ENCODE results near the gene DNAJC7.

The DNAJC7 gene

DNA sequence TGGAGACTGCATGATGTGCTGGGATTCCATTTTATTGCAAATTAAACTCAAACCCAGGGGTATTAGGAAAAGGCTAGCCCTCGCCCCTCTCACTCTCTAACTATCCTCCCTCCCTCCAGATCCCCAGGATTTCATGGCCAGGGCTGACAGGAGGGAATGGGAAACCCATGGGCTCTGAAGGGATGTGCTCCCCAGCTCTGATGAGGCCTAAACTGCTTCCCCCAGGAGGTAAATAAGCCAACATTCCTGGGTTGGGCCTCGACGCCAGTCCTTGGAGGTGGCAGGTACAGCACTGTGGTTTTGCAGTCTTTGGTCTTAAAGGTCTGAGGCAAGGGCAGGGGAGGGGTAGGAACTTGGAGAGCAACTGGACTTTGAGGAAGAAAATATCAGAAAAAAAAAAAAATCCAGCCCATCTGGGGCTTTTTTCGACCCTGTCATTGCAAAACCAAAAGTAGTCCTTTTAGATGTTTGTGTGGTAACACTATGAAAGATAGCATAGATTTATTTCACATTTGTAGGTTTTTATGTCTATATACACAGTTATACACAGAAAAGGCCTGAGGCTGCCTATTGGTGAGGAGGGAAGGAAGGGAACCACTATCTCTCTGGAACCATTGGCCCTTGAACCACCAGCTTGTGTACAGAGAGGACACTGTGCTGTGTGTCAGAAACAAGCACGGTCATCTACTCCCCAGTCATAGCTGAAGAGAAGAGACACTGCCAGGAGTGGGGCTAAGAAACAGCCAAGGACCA lies 21.2 kb upstream of the DNAJC7 start:
- Histone ChIP-seq H3K9ac (ENCODE audit: low read length) (no peak overlapping the region), H3K9me2 (replicated peaks; ENCODE audit: insufficient read depth, low read length) (no peaks in the 10 kb centered on the region), H2AFZ (ENCODE audit: low read depth, low read length, severe bottlenecking) (no peak overlapping the region), H3K9me3 (ENCODE audit: insufficient read depth, low read length) (no peaks in the 10 kb centered on the region), H4K20me1 (ENCODE audit: low read depth, low read length) (no peaks in the 10 kb centered on the region), H3K79me2 (ENCODE audit: insufficient read depth, low read length) (no peaks in the 10 kb centered on the region), H3K27me3 (ENCODE audit: low read length) (no peaks in the 10 kb centered on the region), H3K4me3 (ENCODE audit: insufficient read depth, low read length, poor library complexity, severe bottlenecking) (no peak overlapping the region), H3K27ac (ENCODE audit: low read depth, low read length) (no peak overlapping the region), H3K36me3 (ENCODE audit: low read length) (no peaks in the 10 kb centered on the region), H3K4me2 (ENCODE audit: low read depth, low read length, poor library complexity, severe bottlenecking) (no peak overlapping the region), H3F3A (ENCODE audit: insufficient read depth) (no peaks in the 10 kb centered on the region)
- no peak for TF ChIP-seq EZH2phosphoT487 (conservative IDR thresholded peaks at IDR 0.05; ENCODE audit: low read length)
- TF ChIP-seq, protein P1, sequence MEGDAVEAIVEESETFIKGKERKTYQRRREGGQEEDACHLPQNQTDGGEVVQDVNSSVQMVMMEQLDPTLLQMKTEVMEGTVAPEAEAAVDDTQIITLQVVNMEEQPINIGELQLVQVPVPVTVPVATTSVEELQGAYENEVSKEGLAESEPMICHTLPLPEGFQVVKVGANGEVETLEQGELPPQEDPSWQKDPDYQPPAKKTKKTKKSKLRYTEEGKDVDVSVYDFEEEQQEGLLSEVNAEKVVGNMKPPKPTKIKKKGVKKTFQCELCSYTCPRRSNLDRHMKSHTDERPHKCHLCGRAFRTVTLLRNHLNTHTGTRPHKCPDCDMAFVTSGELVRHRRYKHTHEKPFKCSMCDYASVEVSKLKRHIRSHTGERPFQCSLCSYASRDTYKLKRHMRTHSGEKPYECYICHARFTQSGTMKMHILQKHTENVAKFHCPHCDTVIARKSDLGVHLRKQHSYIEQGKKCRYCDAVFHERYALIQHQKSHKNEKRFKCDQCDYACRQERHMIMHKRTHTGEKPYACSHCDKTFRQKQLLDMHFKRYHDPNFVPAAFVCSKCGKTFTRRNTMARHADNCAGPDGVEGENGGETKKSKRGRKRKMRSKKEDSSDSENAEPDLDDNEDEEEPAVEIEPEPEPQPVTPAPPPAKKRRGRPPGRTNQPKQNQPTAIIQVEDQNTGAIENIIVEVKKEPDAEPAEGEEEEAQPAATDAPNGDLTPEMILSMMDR (IDR thresholded peaks at IDR 0.05; ENCODE audit: insufficient read depth, low read length, poor library complexity, severe bottlenecking): no peak

GRCh38 chr17:42034059-42034458 lies 16.8 kb upstream of the DNAJC7 start:
- Histone ChIP-seq H3K79me2 (ENCODE audit: insufficient read depth, low read length) (no peaks in the 10 kb centered on the region), H4K20me1 (ENCODE audit: low read depth, low read length) (no peaks in the 10 kb centered on the region), H3K4me3 (ENCODE audit: insufficient read depth, low read length, poor library complexity, severe bottlenecking) (no peak overlapping the region), H3K4me2 (ENCODE audit: low read depth, low read length, poor library complexity, severe bottlenecking) (no peak overlapping the region), H3K9me3 (ENCODE audit: insufficient read depth, low read length) (no peaks in the 10 kb centered on the region), H3K27ac (ENCODE audit: low read depth, low read length) (no peak overlapping the region), H3K36me3 (ENCODE audit: low read length) (no peaks in the 10 kb centered on the region), H2AFZ (ENCODE audit: low read depth, low read length, severe bottlenecking) (no peak overlapping the region), H3K9ac (ENCODE audit: low read length) (no peak overlapping the region), H3F3A (ENCODE audit: insufficient read depth) (no peaks in the 10 kb centered on the region), H3K27me3 (ENCODE audit: low read length) (no peaks in the 10 kb centered on the region), H3K9me2 (replicated peaks; ENCODE audit: insufficient read depth, low read length) (no peaks in the 10 kb centered on the region)
- TF ChIP-seq, protein P1 (IDR thresholded peaks at IDR 0.05; ENCODE audit: insufficient read depth, low read length, poor library complexity, severe bottlenecking): no peak
- TF ChIP-seq EZH2phosphoT487 (conservative IDR thresholded peaks at IDR 0.05; ENCODE audit: low read length): no peak

- Histone ChIP-seq H3K27me3 (ENCODE audit: low read length) (no peaks in the 10 kb centered on the region), H3K4me3 (ENCODE audit: insufficient read depth, low read length, poor library complexity, severe bottlenecking) (no peak overlapping the region), H3K9me2 (replicated peaks; ENCODE audit: insufficient read depth, low read length) (no peaks in the 10 kb centered on the region), H3K9ac (ENCODE audit: low read length) (no peak overlapping the region), H3F3A (ENCODE audit: insufficient read depth) (no peaks in the 10 kb centered on the region), H3K9me3 (ENCODE audit: insufficient read depth, low read length) (no peaks in the 10 kb centered on the region), H3K36me3 (ENCODE audit: low read length) (no peaks in the 10 kb centered on the region), H3K4me2 (ENCODE audit: low read depth, low read length, poor library complexity, severe bottlenecking) (no peak overlapping the region), H4K20me1 (ENCODE audit: low read depth, low read length) (no peaks in the 10 kb centered on the region), H2AFZ (ENCODE audit: low read depth, low read length, severe bottlenecking) (no peak overlapping the region), H3K27ac (ENCODE audit: low read depth, low read length) (no peak overlapping the region), H3K79me2 (ENCODE audit: insufficient read depth, low read length) (no peaks in the 10 kb centered on the region)
- no peak for TF ChIP-seq EZH2phosphoT487 (conservative IDR thresholded peaks at IDR 0.05; ENCODE audit: low read length)
- TF ChIP-seq, protein P1 (IDR thresholded peaks at IDR 0.05; ENCODE audit: insufficient read depth, low read length, poor library complexity, severe bottlenecking): no peak
These were observed 14.3 kb upstream of the DNAJC7 start for GRCh38 chr17:42031584-42031983.
